C4-2B (cell line): ENCODE measurements around the gene SPSB4.

Experiments used
- ZFX ChIP-seq: fragments of 450-650 bp; IDR thresholded peaks from 2 replicates; pipeline ENCODE4 v1.6.1; 2017
- TF ChIP-seq, protein P1 (sequence below): fragments of 450-650 bp; conservative IDR thresholded peaks from 2 replicates; pipeline ENCODE4 v1.5.1; 2017; ENCODE audit warnings: mild to moderate bottlenecking

DNA sequence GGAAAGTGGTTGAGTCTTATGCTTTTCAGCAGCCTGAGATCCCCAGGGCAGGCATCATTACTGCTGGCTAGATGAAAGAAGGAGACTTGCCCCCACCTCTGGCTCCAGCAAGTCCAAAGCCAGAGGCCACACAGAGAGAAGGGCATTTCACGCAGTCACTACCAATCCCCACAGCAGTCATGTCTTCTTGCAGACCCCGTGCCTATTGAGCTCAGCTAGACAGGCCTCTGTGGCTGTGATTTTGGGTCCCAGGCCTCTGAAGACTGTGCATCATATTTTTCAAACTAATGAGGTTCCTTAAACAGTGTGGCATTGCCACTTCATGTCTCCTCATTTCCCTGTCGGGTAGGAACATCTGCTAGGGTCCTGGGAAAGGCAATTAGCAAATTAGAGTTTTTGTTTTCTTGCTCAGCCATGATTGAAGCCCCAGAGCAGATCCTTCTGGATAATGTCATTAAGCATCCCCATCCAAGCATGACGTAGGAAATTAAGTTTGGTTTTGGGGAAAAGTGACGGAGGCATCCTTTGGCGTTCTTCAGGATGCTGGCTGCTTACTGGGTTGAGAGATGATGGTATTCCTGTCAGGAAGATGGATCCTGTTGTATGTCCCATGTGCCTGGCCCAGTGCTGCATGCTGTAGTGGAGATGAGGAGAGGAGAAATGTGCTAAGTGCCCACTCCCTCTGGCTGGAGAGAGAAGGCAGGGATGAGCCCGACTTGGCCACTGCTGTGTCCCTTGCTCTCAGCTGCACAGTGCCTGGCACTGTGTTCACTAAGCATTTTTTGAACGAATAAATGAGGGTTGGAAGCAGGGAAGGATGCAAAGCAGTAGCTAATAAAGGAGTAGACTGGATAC is 7.0 kb downstream of the SPSB4 start:
- TF ChIP-seq, protein P1, sequence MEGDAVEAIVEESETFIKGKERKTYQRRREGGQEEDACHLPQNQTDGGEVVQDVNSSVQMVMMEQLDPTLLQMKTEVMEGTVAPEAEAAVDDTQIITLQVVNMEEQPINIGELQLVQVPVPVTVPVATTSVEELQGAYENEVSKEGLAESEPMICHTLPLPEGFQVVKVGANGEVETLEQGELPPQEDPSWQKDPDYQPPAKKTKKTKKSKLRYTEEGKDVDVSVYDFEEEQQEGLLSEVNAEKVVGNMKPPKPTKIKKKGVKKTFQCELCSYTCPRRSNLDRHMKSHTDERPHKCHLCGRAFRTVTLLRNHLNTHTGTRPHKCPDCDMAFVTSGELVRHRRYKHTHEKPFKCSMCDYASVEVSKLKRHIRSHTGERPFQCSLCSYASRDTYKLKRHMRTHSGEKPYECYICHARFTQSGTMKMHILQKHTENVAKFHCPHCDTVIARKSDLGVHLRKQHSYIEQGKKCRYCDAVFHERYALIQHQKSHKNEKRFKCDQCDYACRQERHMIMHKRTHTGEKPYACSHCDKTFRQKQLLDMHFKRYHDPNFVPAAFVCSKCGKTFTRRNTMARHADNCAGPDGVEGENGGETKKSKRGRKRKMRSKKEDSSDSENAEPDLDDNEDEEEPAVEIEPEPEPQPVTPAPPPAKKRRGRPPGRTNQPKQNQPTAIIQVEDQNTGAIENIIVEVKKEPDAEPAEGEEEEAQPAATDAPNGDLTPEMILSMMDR: no peak
- no peak for TF ChIP-seq ZFX
